HepG2 (cell line): ENCODE measurements around the gene ZC3H13. TPM values are rescaled to one million over a fixed set of nuclear protein-coding genes. Genes with fewer than 3 reads are reported as not detected.
A peak's percentile ranks its signal among the peaks of the same experiment; 100 is the strongest.

Source experiments
- KMT2A ChIP-seq: sonication (generic); formaldehyde crosslinking; IDR thresholded peaks from 2 replicates; pipeline ENCODE4 v1.4.0; 2020; ENCODE audit warnings: missing genetic modification reagents
- LBX2 ChIP-seq: sonication (generic); formaldehyde crosslinking; IDR thresholded peaks from 2 replicates; pipeline ENCODE4 v1.5.0; 2020; ENCODE audit warnings: missing genetic modification reagents, mild to moderate bottlenecking, borderline replicate concordance
- NFE2L2 ChIP-seq: fragments of 150-350 bp; IDR thresholded peaks from 2 replicates; pipeline ENCODE4 v1.6.1; 2014; ENCODE audit warnings: low read length
- SOX13 ChIP-seq, 3 experiments: fragments of 450-650 bp in 1 of 3; sonication (generic) in 1 of 3; formaldehyde crosslinking in 1 of 3; IDR thresholded peaks in 2 of 3; conservative IDR thresholded peaks in 1 of 3; 2 replicates each; pipeline versions ENCODE4 v1.5.0 to v1.6.1; 2016 to 2020; ENCODE audit warnings: antibody characterized with exemption in 1 of 3, mild to moderate bottlenecking in 1 of 3, missing compliant biosample characterization in 1 of 3, missing genetic modification reagents in 1 of 3, moderate library complexity in 1 of 3
- SP1 ChIP-seq, 2 experiments: fragments of 450-650 bp in 1 of 2; sonication (generic) in 1 of 2; formaldehyde crosslinking in 1 of 2; IDR thresholded peaks; 2 replicates each; pipeline versions ENCODE4 v1.4.0 to v1.6.1; 2016 to 2020; ENCODE audit warnings: missing genetic modification reagents in 1 of 2
- SRSF4 ChIP-seq: fragments of 200-400 bp; formaldehyde crosslinking; IDR thresholded peaks from one replicate; pipeline ENCODE4 v1.6.1; 2018; ENCODE audit warnings: mild to moderate bottlenecking, low read depth, low read length, moderate library complexity; ENCODE audit not compliant: poor library complexity, severe bottlenecking
- SYNCRIP ChIP-seq: fragments of 200-400 bp; formaldehyde crosslinking; IDR thresholded peaks from 2 replicates; pipeline ENCODE4 v1.6.1; 2018; ENCODE audit warnings: mild to moderate bottlenecking, low read depth, low read length; ENCODE audit not compliant: insufficient read depth
- ZC3H4 ChIP-seq: sonication (generic); formaldehyde crosslinking; IDR thresholded peaks from 2 replicates; pipeline ENCODE4 v1.4.0; 2020; ENCODE audit warnings: missing genetic modification reagents, borderline replicate concordance
- ZFYVE20 ChIP-seq: sonication (generic); formaldehyde crosslinking; IDR thresholded peaks from 2 replicates; pipeline ENCODE4 v1.8.0; 2023; ENCODE audit warnings: low read depth, mild to moderate bottlenecking, moderate library complexity, missing genetic modification reagents, borderline replicate concordance
- ZNF12 ChIP-seq: sonication (generic); formaldehyde crosslinking; IDR thresholded peaks from 2 replicates; pipeline ENCODE4 v1.5.0; 2020; ENCODE audit warnings: missing genetic modification reagents
- ZNF280D ChIP-seq: sonication (generic); formaldehyde crosslinking; IDR thresholded peaks from 2 replicates; pipeline ENCODE4 v1.5.1; 2020; ENCODE audit warnings: mild to moderate bottlenecking, missing genetic modification reagents
- ZNF318 ChIP-seq: sonication (generic); formaldehyde crosslinking; IDR thresholded peaks from 2 replicates; pipeline ENCODE4 v1.4.0; 2020; ENCODE audit warnings: mild to moderate bottlenecking, missing genetic modification reagents
- ZNF652 ChIP-seq: IDR thresholded peaks from 2 replicates; pipeline ENCODE4 v1.6.1; 2016; ENCODE audit warnings: low read depth, borderline replicate concordance
- polyA plus RNA-seq, 8 experiments: library from polyadenylated mRNA; depleted of rRNA in 3 of 8; stranded (reverse) in 7 of 8; unstranded in 1 of 8; fragments of >200 nt; fragmentation: Illumina TruSeq in 4 of 8; extraction: Trizol in 4 of 8; gene quantifications; 2 replicates each; pipeline versions ENCODE4 v1.2.1 to v1.2.3, GENCODE V29; 2011 to 2016; ENCODE audit warnings: low read depth in 4 of 8, missing spikeins in 1 of 8, mixed read lengths in 1 of 8; ENCODE audit not compliant: insufficient read depth in 1 of 8
- total RNA-seq, 5 experiments: library from RNA; depleted of rRNA; stranded (reverse); fragments of >200 nt; fragmentation: Illumina TruSeq; extraction: Trizol; gene quantifications; 2 replicates each; pipeline ENCODE4 v1.2.3, GENCODE V29; 2016; ENCODE audit warnings: low read depth in 1 of 5

The ZC3H13 gene
- total and polyA plus RNA-seq, 2 of the 13 experiments (the other 11 are each of a cell fraction or from before 2014, with no cell fraction given), result 2.7 to 23.5 TPM

GRCh38 chr13:46052319-46053161, at the start of gene ZC3H13 (continued):
- 0 out of 2 replicates have a peak, but pooled peaks have one; percentile 32 for TF ChIP-seq ZNF12 (CRISPR knock-in tag)
- peak; percentile 97 for TF ChIP-seq KMT2A (CRISPR knock-in tag)
- TF ChIP-seq SRSF4, result no peak
- no peak for TF ChIP-seq ZNF652 (CRISPR knock-in tag)
- no peak for TF ChIP-seq SP1 (IDR thresholded peaks at IDR 0.05)
- peak; percentile 81 for TF ChIP-seq SP1 (CRISPR knock-in tag; IDR thresholded peaks at IDR 0.05)
- no peak for TF ChIP-seq LBX2 (CRISPR knock-in tag)
- no peak for TF ChIP-seq ZC3H4 (CRISPR knock-in tag)
- no peak for TF ChIP-seq ZFYVE20 (CRISPR knock-in tag)
- no peak for TF ChIP-seq SYNCRIP
- TF ChIP-seq SOX13 (IDR thresholded peaks at IDR 0.05), result no peak
- TF ChIP-seq SOX13 (CRISPR knock-in tag; conservative IDR thresholded peaks at IDR 0.05 in 1 of 2, IDR thresholded peaks at IDR 0.05 in 1 of 2), result peak in 1 of 2 experiments; percentile 42; a peak in 2 of 4 replicates
- peak; percentile 86; the same call in 1 of the 2 replicates for TF ChIP-seq ZNF280D (CRISPR knock-in tag)
- TF ChIP-seq ZNF318 (CRISPR knock-in tag), result 0 out of 2 replicates have a peak, but pooled peaks have one; percentile 66
- TF ChIP-seq NFE2L2, result no peak
